Measurements from ENCODE around the gene ERG. TPM values are rescaled to one million over a fixed set of nuclear protein-coding genes. Genes with fewer than 3 reads are reported as not detected.

The ERG gene
- total RNA-seq, 1 experiment from 2014 or later, result 4.5 TPM

- no peak for TF ChIP-seq CREM (CRISPR knock-in tag; IDR thresholded peaks at IDR 0.05)
- no peak for TF ChIP-seq RELA (CRISPR knock-in tag; IDR thresholded peaks at IDR 0.05; ENCODE audit: borderline replicate concordance)
- no peak for TF ChIP-seq PRRX2 (CRISPR knock-in tag; IDR thresholded peaks at IDR 0.05)
Observed at GRCh38 chr21:38330666-38331065, 167.6 kb downstream of the ERG start (continued).

Other genes with a start within 250 kb of the ERG start
- 0.14 to 0.57 TPM in 2 of 3 replicates, not detected in the other for gene KCNJ15, start 241.5 kb downstream of the ERG start, total RNA-seq (2021)

Measured in WTC11 (cell line).